ENCODE results near the gene TOMM70. TPM values are rescaled to one million over a fixed set of nuclear protein-coding genes. Genes with fewer than 3 reads are reported as not detected.
A peak's percentile ranks its signal among the peaks of the same experiment; 100 is the strongest.

TOMM70 gene
- total and polyA plus RNA-seq, 11 donors, result 25.9 to 67.0 (median 56.2) TPM

DNA sequence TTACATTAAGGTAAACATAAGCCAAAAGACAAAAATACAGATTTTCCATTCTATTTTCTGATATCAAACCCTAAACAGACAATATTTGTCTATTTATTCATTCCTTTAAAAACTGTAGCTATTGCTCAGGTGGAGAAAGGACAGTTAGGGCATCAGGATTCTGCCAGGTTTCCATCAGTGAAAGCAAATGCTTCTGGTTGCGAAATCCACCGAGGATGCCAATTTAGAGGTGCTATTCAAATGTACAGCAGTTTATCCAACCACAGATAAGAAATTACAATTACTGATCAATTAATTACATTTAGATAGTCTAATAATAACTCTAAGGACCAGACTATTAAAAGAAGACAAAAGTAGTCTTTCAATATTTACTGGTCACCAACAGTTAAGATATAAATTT lies 3.9 kb downstream of the TOMM70 start:
- no peaks in the 10 kb centered on the region for H3K9me3 ChIP-seq
- TF ChIP-seq POLR2A (IDR thresholded peaks at IDR 0.05), result no peak
- TF ChIP-seq, protein P1, sequence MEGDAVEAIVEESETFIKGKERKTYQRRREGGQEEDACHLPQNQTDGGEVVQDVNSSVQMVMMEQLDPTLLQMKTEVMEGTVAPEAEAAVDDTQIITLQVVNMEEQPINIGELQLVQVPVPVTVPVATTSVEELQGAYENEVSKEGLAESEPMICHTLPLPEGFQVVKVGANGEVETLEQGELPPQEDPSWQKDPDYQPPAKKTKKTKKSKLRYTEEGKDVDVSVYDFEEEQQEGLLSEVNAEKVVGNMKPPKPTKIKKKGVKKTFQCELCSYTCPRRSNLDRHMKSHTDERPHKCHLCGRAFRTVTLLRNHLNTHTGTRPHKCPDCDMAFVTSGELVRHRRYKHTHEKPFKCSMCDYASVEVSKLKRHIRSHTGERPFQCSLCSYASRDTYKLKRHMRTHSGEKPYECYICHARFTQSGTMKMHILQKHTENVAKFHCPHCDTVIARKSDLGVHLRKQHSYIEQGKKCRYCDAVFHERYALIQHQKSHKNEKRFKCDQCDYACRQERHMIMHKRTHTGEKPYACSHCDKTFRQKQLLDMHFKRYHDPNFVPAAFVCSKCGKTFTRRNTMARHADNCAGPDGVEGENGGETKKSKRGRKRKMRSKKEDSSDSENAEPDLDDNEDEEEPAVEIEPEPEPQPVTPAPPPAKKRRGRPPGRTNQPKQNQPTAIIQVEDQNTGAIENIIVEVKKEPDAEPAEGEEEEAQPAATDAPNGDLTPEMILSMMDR (IDR thresholded peaks at IDR 0.05), result no peak
- intact Hi-C loops (cut with DNase I), result no loop called here
- H3K4me1 ChIP-seq, result peaks cover 2 to 50% (median 27%) of the 10 kb centered on the region in 12 donors
- no peak for DNase-seq
- H3K36me3 ChIP-seq, result no peaks in the 10 kb centered on the region
- H3K4me3 ChIP-seq, result no peak overlapping the region
- WGBS, 4 donors, result 61 to 71% (median 67%) methylated on average over 2 of the region's 2 CpGs
- peak overlapping the region in 4 of 12 donors; percentile 17 to 42 (median 34) for H3K27ac ChIP-seq
- no peaks in the 10 kb centered on the region for H3K27me3 ChIP-seq
- ATAC-seq, result no peak

DNA sequence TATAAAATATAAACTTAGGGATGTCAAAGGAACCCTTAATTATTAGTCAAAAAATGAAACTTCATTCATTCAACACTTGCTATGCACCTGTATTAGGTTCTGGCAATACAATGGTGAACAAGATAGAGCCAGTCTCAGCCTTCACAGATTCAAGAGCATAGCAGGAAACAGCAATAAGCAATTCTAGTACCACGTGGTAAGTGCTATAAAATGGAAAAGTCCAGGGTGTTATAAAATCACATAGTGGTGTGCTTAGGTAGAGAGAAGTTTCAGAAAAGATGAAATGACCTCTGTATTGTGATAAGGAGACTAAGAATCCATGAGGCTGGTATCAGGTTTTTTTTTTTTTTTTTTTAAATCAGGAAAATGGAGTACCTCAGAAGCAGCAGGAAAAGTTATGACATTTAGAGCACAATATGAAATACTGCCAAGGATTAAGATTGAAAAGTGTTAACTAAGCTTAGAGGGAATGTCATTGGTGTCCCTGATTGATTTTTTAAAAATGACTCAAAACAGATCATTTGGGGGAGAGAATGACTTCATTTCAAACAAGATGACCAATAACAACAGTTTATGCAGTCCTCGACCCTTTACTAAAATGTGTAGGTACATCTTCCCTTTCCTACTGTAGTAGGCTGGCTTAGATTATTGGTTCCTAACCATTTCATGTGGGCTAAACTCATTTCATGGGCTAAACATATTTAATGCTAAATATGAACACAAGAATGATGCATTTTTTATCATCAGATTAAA lies 5.0 kb downstream of the TOMM70 start:
- no peaks in the 10 kb centered on the region for H3K27me3 ChIP-seq
- WGBS, 4 donors, result 41 to 65% (median 58%) methylated on average over 2 of the region's 2 CpGs
- DNase-seq (no peak), ATAC-seq (no peak)
- H3K36me3 ChIP-seq, result no peaks in the 10 kb centered on the region
- H3K4me1 ChIP-seq, result peaks cover 2 to 50% (median 27%) of the 10 kb centered on the region in 12 donors
- TF ChIP-seq, protein P1 (IDR thresholded peaks at IDR 0.05), result no peak
- no peak for TF ChIP-seq POLR2A (IDR thresholded peaks at IDR 0.05)
- no peak overlapping the region for H3K4me3 ChIP-seq
- intact Hi-C loops (cut with DNase I), result no loop called here
- peak overlapping the region in 4 of 12 donors; percentile 14 to 42 (median 28) for H3K27ac ChIP-seq
- no peaks in the 10 kb centered on the region for H3K9me3 ChIP-seq

DNA sequence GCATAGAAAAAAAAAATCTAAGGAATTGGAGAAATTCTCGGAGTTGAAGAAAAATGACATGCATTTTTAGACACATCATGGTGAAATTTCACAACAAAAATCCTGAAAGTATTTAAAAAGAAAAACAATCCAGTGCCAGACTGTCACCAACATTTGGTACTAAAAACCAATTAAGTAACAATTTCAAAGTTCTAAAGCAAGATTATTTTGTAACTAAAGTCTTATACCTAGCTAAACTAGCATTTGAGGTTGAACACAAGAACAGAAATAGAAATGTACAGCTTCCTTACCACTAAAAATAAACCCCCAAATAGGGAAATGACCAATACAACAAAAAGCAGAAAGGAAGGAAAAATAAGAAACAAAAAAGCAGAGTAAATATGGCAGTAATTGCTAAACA lies 11.9 kb downstream of the TOMM70 start:
- 96 to 100% (median 100%) methylated on average over 1 of the region's 1 CpG for WGBS, 4 donors
- intact Hi-C loops (cut with DNase I), result loop anchor here in 1 of 10 donors (10.0 kb wide), 1 partner anchor 54 kb away; the partner anchor contains the start of gene NIT2
- no peak overlapping the region for H3K4me3 ChIP-seq
- H3K36me3 ChIP-seq, result peaks cover 0 to 34% (median 26%) of the 10 kb centered on the region in 9 donors
- ATAC-seq (no peak), DNase-seq (no peak)
- H3K4me1 ChIP-seq, result peaks cover 0 to 32% (median 7%) of the 10 kb centered on the region in 12 donors
- peaks cover 0 to 16% (median 11%) of the 10 kb centered on the region in 12 donors for H3K9me3 ChIP-seq
- H3K27ac ChIP-seq, result no peak overlapping the region
- TF ChIP-seq POLR2A (IDR thresholded peaks at IDR 0.05), result no peak
- TF ChIP-seq, protein P1 (IDR thresholded peaks at IDR 0.05), result no peak
- H3K27me3 ChIP-seq, result no peaks in the 10 kb centered on the region

GRCh38 chr3:100386437-100387074 lies 14.3 kb downstream of the TOMM70 start:
- ATAC-seq (peak; percentile 62 to 81 (median 74)), DNase-seq (no peak)
- TF ChIP-seq POLR2A (IDR thresholded peaks at IDR 0.05), result no peak
- TF ChIP-seq, protein P1 (IDR thresholded peaks at IDR 0.05), result no peak
- Histone ChIP-seq H3K4me3 (no peak overlapping the region), H3K27ac (peak overlapping the region in 10 of 12 donors; percentile 0 to 61 (median 38)), H3K9me3 (peaks cover 0 to 16% (median 11%) of the 10 kb centered on the region in 12 donors), H3K27me3 (no peaks in the 10 kb centered on the region), H3K36me3 (peaks cover 0 to 58% (median 51%) of the 10 kb centered on the region in 9 donors), H3K4me1 (peaks cover 0 to 27% (median 7%) of the 10 kb centered on the region in 12 donors)
- intact Hi-C loops (cut with DNase I), result loop anchor here in 1 of 10 donors (10.0 kb wide), 1 partner anchor 52 kb away; the partner anchor contains the start of gene NIT2
